NAMALWA (cell line): Measurements from ENCODE around the gene RPL35A.
"Not testable (repeated sequence)": the region's sequence is repeated elsewhere in the genome, so short reads cannot be mapped to it uniquely, and the experiment has no call there.

ENCODE experiments used
- DNase-seq: peaks from one replicate; pipeline ENCODE4 v3.0.0-alpha.2; 2015; ENCODE audit warnings: low spot score

The RPL35A gene

DNA sequence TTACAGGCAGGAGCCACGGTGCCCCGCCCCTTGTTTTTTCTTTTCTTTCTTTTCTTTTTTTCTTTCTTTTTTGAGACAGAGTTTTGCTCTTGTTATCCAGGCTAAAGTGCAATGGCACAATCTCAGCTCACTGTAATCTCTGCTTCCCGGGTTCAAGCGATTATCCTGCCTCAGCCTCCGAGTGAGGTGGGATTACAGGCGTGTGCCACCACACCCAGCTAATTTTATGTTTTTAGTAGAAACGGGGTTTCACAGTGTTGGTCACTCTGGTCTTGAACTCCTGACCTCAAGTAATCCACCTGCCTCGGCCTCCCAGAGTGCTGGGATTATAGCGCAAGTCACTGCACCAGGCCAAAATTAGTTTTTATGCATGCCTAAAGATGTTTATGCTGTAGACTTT, 2.5 kb downstream of the RPL35A start:
- no peak for DNase-seq

DNA sequence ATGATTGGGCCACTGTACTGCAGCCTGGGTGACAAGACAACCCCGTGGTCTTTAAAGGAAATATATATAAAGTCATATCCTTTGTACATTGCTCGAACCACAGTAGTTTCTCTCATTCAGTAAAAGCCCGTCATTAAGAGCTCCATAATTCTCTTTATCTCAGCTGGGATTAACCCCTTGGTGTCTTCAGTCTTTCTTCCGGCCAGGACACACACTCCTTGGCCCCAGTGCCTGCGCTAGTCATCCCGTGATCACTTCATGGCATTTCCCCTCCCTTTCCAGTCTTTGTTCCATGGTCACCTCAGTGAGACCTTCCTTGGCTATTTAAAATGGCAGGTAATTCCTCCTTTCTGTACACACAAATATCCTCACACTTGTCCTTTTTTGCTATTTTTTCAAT, 3.3 kb downstream of the RPL35A start:
- DNase-seq: no peak

DNA sequence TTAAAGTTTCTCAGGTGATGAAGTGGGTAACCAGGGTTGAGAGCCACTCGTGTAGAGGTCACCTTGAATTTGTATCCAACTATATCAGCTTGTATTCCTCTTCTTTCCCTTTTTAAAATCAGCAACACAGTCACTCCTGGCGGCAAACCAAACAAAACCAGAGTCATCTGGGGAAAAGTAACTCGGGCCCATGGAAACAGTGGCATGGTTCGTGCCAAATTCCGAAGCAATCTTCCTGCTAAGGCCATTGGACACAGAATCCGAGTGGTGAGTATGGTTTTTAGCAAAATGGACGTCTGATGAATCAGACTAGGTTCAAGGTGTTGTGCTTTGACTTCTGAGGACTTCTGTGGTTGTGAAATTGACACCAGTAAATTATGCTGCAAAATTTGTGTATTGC, 3.9 kb downstream of the RPL35A start:
- DNase-seq: no peak

DNA sequence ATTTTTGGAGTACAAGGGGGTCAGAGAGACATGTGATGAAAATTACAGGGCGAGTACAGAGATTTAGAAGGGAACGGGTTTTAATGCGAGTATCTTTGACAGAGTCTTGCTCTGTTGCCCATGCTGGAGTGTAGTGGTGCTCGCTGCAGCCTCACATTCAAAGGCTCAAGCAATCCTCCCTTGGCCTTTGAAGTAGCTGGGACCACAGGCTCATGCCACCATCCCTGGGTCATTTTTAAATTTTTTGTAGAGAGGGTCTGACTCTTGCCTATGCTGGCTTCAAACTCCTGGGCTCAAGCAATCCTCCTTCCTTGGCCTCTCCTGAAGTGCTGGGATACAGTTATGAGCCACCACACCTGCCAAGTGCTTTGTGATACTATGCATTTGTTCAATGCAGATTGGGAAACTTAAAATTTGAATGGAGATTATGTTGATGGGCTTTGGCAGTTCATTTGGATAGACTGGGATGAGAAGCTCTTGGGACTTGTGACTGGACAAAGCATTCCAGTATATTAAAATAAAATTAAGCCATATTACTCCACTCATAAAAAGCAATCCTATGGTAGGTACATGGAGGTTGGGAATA, 6.0 kb downstream of the RPL35A start:
- DNase-seq: peak; percentile 17

DNA sequence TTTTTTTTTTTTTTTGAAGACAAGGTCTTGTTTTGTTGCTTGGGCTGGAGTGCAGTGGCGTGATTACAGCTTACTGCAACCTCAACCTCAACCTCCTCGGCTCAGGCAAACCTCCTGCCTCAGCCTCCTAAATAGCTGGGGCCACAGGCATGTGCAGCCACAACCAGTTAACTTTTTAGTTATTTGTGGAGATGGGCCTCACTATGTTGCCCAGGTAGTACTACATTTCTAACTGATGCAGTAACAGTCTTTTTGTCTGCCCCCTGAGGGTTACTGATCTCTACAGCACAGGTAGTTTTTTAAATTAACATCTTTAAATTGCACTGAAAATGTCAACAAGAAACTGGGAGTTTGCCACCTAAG, 6.6 kb downstream of the RPL35A start:
- DNase-seq: peak; percentile 38

DNA sequence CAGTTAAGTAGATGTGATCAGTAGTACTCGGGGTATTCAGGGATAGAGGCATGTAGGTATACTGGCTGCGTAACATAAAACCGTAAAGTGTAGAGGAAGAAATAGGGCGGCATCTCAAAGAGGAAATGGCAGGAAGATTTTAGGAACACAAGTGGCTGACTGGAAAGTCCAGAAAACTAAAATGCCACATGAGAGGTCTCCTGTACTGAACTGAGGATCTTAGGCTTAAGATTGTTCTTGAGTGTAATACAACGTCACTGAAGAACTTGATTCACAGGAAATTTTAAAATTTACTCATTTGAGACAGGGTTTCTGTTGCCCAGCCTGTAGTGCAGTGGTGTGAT, 7.8 kb downstream of the RPL35A start:
- DNase-seq: peak; percentile 32

DNA sequence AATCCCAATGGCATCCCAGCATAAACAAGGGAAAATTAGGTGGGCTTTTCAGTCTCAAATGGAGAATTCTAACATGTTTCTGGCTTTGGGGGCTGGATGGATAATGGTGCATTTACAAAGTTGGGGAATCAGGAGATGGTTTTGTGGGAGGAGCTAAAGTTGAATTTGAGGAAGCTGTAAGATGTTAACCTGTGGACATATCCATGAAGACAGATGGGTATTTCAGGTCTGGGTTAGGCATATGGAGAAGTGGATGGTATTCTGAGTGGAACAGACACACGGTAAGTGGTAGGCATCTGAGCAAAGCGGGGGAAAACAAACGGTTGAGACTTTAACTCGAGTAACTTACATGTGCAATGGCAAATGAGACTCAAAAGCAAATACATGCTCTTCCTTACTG, 8.4 kb downstream of the RPL35A start:
- DNase-seq: peak; percentile 25

DNA sequence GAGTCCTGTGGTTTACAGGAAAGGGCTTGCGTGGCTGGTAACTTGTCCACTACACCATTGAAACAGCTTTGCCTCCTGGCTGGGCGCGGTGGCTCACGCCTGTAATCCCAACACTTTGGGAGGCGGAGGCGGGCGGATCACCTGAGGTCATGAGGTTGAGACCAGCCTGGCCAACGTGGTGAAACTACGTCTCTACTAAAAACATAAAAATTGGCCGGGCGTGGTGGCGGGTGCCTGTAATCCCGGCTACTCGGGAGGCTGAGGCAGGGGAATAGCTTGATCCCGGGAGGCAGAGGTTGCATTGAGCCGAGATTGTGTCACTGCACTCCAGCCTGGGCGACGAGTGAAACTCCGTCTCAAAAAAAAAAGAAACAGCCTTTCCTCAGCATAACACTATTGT, 8.9 kb downstream of the RPL35A start:
- not testable (repeated sequence) for DNase-seq

DNA sequence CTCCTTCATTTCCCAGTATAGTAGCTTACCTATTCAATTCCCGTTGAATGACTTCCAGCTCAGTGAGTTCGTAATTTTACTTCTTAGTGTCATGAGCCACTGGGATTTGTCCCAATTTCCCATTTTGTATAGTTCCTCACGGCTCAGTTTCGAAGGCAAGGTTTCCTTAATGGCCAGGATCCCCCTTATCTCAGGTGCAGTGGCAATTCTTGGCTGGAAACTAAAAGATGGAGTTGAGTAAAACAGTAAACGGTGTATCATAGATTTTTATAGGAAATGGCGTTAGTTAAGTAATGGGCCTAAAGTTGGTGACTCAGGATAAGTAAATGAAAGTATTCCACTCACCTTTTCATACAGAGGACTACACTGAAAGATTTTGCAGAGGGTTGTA, 9.5 kb downstream of the RPL35A start:
- peak; percentile 15 for DNase-seq

DNA sequence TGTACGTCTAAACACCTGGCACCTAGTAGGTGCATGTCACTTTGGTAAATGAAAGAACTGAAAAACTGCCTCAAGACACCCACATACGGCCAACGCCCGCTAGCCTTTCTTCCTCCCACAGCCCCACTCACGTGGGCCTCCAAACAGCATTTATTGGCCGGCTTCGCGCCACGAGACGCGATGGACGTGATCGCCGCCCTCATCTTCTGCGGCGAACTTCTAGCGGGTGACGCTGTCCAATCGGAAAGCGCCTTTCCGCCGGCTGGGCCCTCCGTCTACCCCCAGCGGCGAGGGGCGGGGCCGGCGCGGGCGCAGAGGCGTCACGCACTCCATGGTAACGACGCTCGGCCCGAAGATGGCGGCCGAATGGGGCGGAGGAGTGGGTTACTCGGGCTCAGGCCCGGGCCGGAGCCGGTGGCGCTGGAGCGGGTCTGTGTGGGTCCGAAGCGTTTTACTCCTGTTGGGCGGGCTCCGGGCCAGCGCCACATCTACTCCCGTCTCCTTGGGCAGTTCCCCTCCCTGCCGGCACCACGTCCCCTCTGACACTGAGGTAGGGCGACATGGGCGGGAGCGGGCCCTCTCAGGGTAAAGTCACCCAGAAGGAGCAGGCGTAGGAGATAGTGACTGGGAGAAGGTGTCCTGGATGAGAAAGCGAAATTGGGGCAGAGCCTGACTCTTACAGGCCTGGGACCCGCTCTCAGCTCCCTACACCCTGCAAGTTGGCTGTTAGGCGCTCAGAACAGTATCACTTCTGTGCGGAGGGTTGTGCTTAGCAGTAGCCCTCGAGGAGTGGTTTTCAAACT, 10.1 kb downstream of the RPL35A start, which contains the start of gene LMLN:
Gene LMLN, plus strand, starts transcription at position 327 of the 803 bp plus-strand sequence. Its CDS starts 29 bp downstream, at position 356.
- DNase-seq: peak; percentile 98

DNA sequence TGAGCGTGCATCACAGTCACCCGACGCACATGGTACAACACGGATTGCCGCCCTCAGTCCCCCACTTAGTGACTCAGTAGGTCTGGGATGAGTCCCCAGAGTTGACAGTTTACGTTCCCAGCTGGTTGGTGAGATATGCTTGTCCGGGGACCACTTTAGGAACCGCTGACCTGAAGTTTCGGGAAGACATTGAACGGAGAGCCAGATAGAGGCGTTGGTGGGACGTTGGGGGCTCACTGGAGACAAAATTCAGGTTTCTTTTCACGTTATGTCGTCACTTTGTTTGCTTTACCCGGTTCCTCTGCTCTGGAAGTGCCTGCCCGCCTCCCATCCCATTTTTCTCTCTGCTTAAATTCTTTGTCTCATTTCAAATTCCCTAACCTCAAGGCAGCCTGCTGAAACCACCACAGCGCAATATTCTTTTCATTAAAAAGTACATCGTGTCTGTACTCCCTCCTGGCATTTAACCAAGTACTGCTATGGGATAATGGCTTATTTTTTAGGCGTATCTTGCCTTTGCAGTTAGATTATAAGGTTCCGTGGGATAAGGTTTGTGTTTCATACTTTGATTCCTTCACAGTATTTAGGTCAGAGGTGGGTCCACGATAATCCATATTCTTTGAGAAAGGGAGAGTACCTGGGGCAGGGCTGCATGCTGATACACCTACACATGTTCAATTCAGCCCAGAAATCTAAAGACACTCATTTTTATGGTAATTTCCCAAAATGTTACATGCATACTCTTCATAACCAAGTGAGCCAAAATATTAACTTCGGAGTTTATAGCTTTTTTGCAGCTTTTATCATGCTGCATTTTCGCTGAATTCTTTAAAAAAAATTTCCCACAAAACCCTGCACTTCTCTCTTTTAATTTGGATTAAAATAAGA, 10.9 kb downstream of the RPL35A start:
- peak; percentile 23 for DNase-seq

DNA sequence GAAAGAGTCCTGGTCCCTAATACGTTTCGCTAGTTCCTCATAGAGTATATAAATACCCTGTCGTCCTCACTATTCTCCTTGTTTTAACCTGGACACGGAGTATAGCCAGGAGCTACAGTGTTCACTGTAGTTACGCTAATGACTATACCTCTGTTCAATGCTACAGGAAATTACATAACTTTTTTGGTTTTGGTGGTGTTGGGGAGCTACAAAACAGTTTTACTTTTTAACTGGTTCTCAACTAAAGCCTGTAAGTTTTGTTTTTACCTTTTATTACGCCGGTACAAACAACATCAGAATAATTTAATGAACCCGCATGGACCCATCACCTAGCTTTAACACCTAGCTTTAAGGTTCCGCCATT, 11.6 kb downstream of the RPL35A start:
- DNase-seq: no peak

DNA sequence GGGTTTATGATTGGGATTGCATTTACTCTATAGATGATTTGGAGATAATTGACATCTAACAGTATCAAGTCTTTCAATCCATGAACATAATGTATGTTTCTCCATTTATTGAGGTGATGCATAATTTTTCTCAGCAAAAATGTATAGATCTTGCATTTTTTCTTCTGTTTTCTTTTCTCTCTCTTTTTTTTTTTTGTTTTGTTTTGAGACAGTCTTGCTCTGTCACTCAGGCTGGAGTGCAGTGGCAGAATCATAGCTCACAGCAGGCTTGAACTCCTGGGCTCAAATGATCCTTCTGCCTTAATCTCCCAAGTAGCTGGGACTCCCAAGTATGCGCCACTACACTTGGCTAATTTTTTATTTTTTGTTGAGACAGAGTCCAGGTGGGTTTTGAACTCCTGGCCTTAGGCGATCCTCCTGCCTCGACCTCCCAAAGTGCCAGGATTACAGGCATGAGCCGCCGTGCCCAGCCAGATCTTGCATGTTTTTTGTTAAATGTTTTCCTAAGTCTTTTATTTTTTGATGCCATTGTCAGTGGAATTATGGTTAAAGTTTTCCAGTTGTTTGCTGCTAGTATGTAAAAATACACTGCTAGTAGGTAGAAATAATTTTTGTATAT, 13.1 kb downstream of the RPL35A start:
- DNase-seq: no peak

DNA sequence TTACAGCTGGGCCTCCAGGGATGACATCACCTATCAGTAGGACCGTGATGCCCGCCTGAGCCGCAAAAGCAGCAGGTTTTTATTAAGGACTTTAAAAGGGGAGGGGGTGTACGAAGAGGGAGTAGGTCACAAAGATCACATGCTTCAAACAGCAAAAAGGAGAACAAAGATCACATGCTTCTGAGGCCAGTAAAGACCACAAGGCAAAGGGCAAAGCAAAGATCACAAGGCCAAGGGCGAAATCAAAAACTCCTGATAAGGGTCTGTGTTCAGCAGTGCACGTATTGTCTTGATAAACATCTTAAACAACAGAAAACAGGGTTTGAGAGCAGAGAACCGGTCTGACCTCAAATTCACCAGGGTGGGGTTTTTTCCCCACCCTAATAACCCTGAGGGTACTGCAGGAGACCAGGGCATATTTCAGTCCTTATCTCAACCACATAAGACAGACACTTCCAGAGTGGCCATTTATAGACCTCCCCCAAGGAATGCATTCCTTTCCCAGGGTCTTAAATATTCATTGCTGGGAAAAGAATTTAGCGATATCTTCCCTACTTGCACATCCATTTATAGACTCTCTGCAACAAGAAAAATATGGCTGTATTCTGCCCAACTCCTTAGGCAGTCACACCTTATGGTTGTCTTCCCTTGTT, 17.5 kb downstream of the RPL35A start:
- DNase-seq: not testable (repeated sequence)

DNA sequence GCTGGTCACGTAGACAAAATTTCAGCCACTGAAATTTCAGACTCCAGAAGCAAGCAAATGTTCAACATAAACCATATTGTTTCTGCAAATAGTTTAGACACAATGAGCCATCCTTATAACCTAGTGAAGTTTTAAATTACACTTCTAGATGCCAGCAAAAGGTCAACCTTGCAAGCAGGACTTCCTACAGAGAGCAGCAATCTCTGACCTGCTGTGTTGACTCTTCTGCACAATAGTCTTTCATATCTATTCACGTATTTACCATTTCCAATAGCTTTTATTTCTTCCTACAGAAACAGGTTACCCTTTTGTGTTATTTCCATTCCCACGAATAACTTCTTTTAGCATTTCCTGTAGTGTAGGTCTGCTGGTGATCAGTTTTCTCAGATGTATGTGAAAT, 20.6 kb downstream of the RPL35A start:
- DNase-seq: no peak

DNA sequence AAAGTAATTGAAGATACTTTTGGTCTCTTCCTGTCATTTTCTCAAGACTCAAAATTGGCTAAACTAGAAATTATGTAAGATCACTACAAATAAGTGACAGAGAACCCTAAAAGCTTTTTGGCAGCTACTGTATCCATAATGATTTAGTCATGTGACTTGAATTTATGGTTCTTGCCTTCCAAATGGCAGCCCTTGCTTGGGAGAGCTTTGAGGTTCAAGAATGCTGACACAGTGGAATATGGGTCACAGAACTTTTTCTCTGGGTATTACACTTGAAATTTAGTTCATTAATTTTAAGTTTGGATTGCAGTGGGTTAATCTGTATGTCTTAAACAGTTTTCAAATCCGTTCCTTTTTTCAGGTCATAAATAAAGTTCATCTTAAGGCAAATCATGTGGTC, 24.0 kb downstream of the RPL35A start:
- no peak for DNase-seq

DNA sequence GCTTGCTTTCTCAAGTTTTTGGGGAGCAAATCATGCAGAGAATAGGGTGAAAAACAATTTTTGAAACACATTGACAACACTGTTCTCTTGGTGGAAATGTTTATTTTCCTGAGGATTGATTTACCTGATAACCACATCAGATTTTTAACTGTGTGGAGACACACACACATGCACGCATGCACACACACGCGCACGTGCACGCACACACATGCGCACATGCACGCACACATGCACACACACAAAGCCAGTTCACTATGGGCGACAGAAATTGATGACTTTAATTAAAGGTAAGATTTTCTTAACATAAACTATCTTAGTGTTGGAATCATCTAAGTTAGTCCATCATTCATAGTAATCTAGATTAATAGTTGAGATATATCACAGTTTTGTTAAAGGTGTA, 25.3 kb downstream of the RPL35A start:
- DNase-seq: no peak

DNA sequence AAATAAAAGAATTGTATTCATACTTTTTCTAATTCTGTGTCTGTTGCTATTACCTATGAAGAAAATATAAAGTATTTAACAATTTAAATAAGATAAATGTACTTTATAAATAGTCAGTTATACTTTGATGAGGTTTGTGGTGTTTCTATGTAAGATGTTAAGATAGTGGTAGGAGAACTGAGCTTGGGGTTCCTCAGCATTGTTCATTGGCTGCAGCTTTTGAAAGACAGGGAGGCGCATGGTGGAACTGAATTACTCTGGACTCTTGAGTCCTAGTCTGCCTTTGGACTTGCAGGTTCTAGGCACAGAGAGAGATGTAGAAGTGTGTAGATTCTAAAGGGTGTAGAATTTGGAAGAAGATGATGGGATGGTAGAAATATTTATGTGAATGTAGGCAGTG, 33.1 kb downstream of the RPL35A start:
- no peak for DNase-seq

DNA sequence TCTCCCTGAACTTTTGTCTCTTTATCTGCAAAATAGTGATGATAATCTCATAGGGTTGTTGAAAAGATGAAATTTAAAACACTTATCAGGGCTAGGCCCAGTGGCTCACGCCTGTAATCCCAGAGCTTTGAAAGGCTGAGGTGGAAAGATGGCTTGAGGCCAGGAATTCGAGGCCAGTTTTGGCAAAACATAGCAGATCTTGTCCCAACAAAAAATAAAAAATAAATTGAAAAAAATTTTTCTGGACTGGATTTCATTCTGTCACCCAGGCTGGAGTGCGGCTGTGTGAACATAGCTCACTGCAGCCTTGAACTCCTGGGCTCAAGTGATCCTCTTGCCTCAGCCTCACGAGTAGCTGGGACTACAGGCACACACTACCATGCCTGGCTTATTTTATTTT, 39.7 kb downstream of the RPL35A start:
- DNase-seq: no peak

DNA sequence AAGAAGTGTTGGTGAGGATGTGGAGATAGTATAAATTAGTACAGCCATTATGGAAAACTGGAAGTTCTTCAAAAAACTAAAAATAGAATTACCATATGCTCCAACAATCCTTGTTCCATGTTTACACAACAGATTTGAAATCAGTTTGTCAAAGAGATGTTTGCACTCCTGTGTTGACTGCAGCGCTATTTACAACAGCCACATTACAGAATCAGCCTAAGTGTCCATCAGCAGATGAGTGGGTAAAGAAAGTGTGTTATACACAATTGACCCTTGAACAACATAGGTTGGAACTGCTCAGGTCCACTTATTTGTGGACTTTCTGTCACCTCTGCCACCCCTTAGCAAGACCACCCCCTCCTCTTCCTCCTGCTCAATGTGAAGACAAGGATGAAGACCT, 44.7 kb downstream of the RPL35A start:
- no peak for DNase-seq

DNA sequence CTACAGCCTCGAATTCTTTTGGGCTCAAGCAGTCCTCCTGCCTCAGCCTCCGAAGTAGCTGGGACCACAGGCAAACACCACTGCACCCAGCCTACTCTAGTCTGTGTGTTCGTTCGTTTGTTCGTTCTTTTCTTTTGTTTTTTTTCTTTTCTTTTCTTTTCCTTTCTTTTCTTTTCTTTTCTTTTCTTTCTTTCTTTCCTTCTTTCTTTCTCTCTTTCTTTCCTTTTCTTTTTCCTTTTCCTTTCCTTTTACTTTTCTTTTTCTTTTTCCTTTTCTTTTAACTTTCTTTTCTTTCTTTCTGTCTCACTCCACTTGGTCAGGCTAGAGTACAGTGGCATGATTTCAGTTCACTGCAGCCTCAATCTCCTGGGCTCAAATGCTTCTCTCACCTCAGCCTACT, 46.9 kb downstream of the RPL35A start:
- DNase-seq: no peak

DNA sequence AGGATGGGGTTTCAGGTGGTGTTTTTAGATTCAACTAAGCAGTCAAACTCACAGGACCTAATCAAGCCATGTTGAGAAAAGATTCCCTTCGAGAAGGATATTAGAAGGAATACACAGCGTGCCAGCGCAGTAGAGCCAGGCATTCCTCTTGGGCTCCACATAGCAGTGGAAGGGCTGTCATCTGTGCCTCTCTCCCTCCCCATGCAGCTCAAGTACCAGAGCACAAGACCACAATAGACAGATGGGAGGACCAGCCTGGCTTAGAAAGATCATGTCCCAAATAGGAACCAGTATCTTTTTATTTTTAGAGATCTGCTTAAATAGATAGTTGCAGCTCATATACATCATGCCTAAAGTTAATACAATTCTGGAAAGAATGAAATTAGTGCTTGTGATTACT, 47.9 kb downstream of the RPL35A start:
- no peak for DNase-seq
